Activated CD4-positive, alpha-beta T cell treated with anti-CD3 and anti-CD28 coated beads, Interleukin-2, amount 50 U/mL, for 4 hours (primary cell): ENCODE measurements around the gene COL24A1.
"Not testable (repeated sequence)": the region's sequence is repeated elsewhere in the genome, so short reads cannot be mapped to it uniquely, and the experiment has no call there.

Source experiments
- DNase-seq, 2 experiments: peaks; one replicate each; pipeline ENCODE4 v3.0.0-alpha.2; 2020

Gene COL24A1

DNA sequence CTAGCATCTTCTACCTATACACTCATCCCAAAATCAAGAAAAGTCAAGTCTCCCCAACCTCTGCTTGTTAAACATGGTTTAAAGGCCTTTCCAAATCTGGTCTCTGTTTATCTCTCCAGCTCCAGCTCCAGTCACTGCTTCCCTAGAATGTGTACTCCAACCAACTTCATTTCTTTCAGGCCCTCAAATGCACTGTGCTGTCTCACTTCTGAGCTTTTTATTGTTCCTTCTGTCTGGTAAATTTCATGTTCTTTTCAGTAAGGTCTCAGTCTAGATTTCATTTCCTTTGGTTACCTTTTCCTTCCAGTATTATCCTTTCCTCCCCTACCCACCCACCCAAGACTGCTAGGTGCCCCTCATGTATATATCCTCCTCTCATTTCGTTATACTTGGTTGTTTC, 3.7 kb downstream of the COL24A1 start:
- no peak for DNase-seq

DNA sequence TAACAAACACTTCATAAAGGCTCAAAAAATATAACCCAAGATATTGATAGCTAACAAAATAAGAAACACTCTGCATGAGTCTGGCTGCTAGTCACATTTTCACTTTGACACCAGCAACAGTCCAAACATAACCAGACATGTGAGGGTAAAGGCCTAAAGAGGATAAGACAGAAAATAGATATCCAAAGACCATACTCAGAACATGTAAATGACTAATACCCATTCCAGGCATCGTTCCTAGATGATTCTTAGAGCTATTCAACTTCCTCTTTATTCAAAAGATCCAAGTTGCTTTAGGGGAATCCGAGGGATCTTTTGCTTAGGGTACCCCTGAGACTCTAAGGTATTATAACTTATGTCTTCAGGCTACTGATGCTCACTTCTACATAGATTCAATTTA, 5.1 kb downstream of the COL24A1 start:
- DNase-seq: no peak

DNA sequence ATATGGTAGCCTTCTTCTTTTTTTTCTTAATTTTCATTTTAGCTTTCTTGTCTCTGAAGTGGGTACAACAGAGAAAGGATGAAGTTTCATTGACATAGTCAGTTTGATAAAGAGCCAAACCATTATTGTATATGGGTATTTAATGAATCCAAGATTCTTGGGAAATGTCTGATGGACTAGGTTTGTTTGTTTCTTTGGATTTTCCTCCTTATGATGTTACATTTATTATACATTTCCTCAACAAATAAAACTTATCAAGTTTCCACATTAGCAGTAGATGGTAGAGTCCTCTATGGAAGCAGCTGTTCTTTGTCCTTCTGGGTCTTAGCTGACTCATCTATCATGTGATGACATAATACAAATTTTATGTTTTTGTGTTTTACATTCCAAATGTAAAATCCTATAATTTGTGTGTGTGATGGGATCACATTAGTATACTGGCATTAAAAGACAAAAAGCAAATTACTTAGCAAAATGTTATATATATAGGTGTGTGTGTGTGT, 6.0 kb downstream of the COL24A1 start:
- no peak for DNase-seq

- no peak for DNase-seq
These were observed 7.0 kb downstream of the COL24A1 start for GRCh38 chr1:86149591-86149990.

GRCh38 chr1:86147755-86148154, 8.8 kb downstream of the COL24A1 start:
- no peak for DNase-seq

DNA sequence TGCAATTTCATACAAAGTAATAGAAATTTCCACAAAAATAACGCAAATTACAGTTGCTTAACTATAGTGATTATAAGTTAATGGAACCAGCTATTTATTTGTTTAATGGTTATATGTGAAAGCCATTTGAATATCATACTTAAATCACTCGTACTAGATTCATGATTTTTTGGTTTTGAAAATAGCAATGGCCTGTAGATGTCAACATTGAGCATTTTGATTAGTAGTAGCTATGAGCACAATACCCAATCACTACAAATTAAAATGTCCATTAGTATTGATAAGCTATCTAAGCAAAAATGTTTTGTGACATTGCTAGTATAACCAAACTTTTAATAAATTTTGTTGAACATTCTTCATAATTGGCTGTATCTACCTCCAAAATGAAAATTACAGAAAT, 10.0 kb downstream of the COL24A1 start:
- DNase-seq: no peak

- no peak for DNase-seq
These were observed 16.2 kb downstream of the COL24A1 start for GRCh38 chr1:86140281-86140880.

- no peak for DNase-seq
These were observed 17.8 kb downstream of the COL24A1 start for GRCh38 chr1:86138746-86139145.

- no peak for DNase-seq
These were observed 19.1 kb downstream of the COL24A1 start for GRCh38 chr1:86137436-86137835.

DNA sequence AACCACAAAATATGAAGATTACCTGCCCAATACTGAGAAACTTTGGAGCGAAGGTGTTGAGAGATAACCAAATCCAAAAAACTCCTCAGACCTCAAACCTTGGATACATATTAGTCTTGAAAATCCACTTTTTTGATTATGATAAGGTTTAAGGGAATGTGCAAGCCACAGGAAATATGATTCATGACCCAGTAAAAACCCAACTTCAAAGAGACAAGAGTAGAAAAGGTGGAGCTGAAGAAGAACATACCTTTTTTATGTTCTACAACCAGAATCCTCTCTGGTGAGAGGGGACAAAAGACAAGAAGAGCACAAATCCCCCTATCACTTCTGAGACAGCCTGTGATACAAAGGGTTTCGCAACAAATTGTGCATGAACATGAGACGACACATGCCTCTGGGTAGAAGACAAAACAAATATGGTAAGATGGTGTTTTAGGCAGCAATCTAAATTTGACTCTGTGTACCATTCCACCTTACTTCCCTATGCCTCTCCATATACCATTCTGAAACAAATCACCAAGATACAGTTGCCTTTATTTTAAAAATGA, 37.3 kb downstream of the COL24A1 start:
- no peak for DNase-seq

- DNase-seq: no peak
These were observed 41.7 kb downstream of the COL24A1 start for GRCh38 chr1:86114816-86115400.

GRCh38 chr1:86114236-86114635, 42.3 kb downstream of the COL24A1 start:
- DNase-seq: no peak

DNA sequence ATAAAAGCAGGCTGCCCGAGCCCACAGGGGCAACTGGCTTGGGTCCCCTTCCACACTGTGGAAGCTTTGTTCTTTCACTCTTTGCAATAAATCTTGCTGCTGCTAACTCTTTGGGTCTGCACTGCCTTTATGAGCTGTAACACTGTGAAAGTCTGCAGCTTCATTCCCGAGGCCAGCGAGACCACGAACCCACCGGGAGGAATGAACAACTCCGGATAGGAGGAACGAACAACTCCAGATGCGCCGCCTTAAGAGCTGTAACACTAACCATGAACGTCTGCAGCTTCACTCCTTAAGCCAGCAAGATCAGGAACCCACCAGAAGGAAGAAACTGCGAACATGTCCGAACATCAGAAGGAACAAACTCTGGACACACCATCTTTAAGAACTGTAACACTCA, 45.0 kb downstream of the COL24A1 start:
- DNase-seq: not testable (repeated sequence)

DNA sequence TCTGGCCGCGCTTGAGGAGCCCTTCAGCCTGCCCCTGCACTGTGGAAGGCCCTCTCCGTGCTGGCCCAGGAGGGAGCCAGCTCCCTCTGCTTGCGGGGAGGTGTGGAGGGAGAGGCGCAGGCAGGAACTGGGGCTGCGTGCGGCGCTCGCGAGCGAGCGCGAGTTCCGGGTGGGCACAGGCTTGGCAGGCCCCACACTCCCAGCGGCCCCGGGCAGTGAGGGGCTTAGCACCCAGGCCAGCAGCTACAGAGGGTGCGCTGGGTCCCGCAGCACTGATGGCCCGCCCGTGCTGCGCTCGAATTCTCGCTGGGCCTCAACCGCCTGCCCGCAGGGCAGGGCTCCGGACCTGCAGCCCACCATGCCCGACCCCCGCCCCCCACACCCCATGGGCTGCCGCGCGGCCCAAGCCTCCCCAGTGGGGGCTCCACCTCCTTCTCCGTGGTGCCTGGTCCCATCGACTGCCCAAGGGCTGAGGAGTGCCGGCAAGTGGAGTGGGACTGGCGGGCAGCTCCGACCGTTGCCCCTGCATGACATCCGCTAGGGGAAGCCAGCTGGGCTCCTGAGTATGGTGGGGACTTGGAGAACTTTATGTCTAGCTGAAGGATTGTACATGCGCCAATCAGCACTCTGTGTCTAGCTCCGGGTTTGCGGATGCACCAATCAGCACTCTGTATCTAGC, 46.0 kb downstream of the COL24A1 start:
- no peak for DNase-seq

DNA sequence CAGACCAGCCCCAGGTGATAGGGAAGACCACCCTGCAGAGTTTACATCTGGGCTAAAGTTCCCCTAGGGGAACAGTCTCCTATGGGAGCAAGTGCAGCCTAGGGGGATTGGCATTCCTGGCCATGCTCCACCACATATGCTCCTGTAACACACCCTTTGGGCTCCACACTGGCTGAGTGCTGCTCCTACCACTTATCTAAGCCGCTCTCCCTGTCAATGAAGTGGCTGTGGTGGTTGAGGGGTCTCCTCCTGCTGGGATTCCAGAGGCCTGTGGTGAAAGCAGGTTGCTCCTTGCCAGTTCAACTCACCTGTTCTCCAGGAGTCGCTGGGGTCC, 51.1 kb downstream of the COL24A1 start:
- DNase-seq: no peak

GRCh38 chr1:86104606-86105532, 51.7 kb downstream of the COL24A1 start:
- no peak for DNase-seq

GRCh38 chr1:86101616-86102015, 55.0 kb downstream of the COL24A1 start:
- DNase-seq: no peak

DNA sequence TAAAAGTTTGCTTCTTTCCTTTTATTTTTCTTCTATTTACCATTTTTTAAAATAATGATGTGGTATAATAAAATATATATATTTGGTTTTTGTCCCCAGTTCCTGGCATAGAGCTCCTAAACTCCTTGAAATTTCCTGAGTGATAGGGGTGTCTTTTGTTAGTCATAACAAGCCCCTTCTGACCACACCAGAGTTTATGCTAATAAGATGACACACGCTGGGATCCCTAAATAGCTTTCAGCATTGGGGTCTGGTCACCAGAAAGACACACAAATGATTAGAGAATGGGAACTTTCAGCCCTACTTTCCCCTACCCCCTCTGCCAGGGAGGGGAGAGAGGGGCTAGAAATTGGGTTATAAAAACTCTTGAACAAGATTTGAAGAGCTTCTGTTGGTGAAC, 56.2 kb downstream of the COL24A1 start:
- DNase-seq: no peak

DNA sequence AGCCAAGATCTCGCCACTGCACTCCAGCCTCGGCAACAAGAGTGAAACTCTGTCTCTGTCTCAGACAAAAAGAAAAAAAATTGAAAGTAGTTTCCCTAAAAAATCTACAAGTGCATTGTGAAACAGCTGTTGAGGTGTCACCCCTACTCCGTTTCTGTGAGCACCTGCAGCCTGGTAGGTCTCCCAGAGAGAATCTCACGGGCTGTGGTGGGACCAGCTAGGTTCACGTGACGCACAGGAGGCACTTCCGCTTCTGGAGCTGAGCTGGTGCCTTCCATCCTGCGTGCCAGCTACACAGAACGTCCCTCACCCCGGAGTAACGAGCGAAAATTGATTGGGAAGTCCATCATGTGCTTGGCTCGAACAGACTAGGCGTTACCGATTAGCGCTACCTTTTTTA, 66.8 kb downstream of the COL24A1 start:
- DNase-seq: no peak

- DNase-seq: no peak
These were observed 70.7 kb downstream of the COL24A1 start for GRCh38 chr1:86085741-86086409.

- DNase-seq: no peak
These were observed 71.6 kb downstream of the COL24A1 start for GRCh38 chr1:86084998-86085397.

GRCh38 chr1:86082183-86082582, 74.4 kb downstream of the COL24A1 start:
- no peak for DNase-seq

GRCh38 chr1:86072474-86072873, 84.1 kb downstream of the COL24A1 start:
- not testable (repeated sequence) for DNase-seq
